Glutamatergic neuron (in vitro differentiated cells): ENCODE data around the gene SPPL3. TPM values are rescaled to one million over a fixed set of nuclear protein-coding genes. Genes with fewer than 3 reads are reported as not detected.

ENCODE experiments used
- DNase-seq: peaks from one replicate; pipeline ENCODE4 v3.0.0; 2022
- H3K27ac Mint-ChIP-seq: one replicate; pipeline ENCODE4 v1.8.0; 2020; ENCODE audit warnings: mild to moderate bottlenecking, mixed read lengths, inconsistent platforms; ENCODE audit not compliant: unreplicated experiment
- H3K27me3 Mint-ChIP-seq: one replicate; pipeline ENCODE4 v1.8.0; 2020; ENCODE audit warnings: mild to moderate bottlenecking, moderate library complexity, mixed read lengths, inconsistent platforms; ENCODE audit not compliant: unreplicated experiment
- H3K36me3 Mint-ChIP-seq: one replicate; pipeline ENCODE4 v1.8.0; 2020; ENCODE audit warnings: mild to moderate bottlenecking, mixed read lengths, inconsistent platforms; ENCODE audit not compliant: unreplicated experiment
- H3K4me1 Mint-ChIP-seq: one replicate; pipeline ENCODE4 v1.8.0; 2020; ENCODE audit warnings: mild to moderate bottlenecking, low read depth, mixed read lengths, inconsistent platforms; ENCODE audit not compliant: unreplicated experiment
- H3K4me3 Mint-ChIP-seq: one replicate; pipeline ENCODE4 v1.8.0; 2020; ENCODE audit warnings: mild to moderate bottlenecking, mixed read lengths, inconsistent platforms; ENCODE audit not compliant: unreplicated experiment
- H3K9me3 Mint-ChIP-seq: one replicate; pipeline ENCODE4 v1.8.0; 2020; ENCODE audit warnings: mild to moderate bottlenecking, moderate library complexity, mixed read lengths, inconsistent platforms; ENCODE audit not compliant: unreplicated experiment
- total RNA-seq: library from RNA; stranded (reverse); fragmentation: NEBNext Ultra II Directional; extraction: Animal tissue kit (Norgen Biotek cat#: 25700); gene quantifications from one replicate; pipeline ENCODE4 v1.2.1, GENCODE V29; 2021; ENCODE audit not compliant: unreplicated experiment
- TF ChIP-seq, protein P1 (sequence below): fragments of 200-600 bp; sonication (generic); IDR thresholded peaks from one replicate; pipeline ENCODE4 v1.5.0; 2021; ENCODE audit not compliant: partially characterized antibody, unreplicated experiment

SPPL3 gene
- total RNA-seq, 1 donor from 2014 or later: 53.4 TPM

DNA sequence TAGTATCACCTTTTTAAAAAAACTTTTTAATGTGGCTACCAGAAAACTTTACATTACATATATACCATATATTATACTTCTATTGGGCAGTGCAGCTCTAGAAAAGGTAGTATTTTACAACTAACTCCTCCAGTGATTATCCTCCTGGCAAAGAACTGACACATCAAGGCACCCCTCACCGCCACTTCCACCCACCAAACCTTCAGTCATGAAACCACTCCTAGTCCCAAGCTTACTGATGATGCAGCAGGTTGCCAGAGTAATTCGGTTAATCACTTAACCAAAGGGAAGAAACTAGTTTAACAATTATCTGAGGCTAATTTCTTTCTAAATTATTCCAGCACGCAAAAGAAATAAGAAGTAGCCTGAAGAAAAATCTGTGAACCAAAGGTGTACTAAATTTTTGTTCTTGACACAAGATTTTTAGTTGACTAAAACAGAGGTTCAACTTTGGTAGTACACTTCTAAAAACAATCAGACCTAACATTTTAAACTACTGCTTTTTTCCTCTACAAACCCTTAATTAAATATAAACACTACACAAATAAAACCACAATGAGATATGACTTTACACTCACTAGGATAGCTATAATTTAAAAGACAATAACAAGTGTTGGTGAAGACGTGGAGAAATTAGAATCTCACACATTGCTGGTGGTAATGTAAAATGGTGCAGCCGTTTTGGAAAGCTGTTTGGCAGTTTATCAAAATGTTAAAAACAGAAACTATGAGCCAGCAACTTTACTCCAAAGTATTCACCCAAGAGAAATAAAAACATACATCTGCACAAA lies 16.7 kb downstream of the SPPL3 start:
- Mint-ChIP-seq H3K4me3 (no peak overlapping the region), H3K9me3 (no peaks in the 10 kb centered on the region), H3K4me1 (no peaks in the 10 kb centered on the region), H3K27me3 (no peaks in the 10 kb centered on the region), H3K27ac (no peak overlapping the region), H3K36me3 (no peaks in the 10 kb centered on the region)
- DNase-seq: no peak
- TF ChIP-seq, protein P1, sequence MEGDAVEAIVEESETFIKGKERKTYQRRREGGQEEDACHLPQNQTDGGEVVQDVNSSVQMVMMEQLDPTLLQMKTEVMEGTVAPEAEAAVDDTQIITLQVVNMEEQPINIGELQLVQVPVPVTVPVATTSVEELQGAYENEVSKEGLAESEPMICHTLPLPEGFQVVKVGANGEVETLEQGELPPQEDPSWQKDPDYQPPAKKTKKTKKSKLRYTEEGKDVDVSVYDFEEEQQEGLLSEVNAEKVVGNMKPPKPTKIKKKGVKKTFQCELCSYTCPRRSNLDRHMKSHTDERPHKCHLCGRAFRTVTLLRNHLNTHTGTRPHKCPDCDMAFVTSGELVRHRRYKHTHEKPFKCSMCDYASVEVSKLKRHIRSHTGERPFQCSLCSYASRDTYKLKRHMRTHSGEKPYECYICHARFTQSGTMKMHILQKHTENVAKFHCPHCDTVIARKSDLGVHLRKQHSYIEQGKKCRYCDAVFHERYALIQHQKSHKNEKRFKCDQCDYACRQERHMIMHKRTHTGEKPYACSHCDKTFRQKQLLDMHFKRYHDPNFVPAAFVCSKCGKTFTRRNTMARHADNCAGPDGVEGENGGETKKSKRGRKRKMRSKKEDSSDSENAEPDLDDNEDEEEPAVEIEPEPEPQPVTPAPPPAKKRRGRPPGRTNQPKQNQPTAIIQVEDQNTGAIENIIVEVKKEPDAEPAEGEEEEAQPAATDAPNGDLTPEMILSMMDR: no peak

DNA sequence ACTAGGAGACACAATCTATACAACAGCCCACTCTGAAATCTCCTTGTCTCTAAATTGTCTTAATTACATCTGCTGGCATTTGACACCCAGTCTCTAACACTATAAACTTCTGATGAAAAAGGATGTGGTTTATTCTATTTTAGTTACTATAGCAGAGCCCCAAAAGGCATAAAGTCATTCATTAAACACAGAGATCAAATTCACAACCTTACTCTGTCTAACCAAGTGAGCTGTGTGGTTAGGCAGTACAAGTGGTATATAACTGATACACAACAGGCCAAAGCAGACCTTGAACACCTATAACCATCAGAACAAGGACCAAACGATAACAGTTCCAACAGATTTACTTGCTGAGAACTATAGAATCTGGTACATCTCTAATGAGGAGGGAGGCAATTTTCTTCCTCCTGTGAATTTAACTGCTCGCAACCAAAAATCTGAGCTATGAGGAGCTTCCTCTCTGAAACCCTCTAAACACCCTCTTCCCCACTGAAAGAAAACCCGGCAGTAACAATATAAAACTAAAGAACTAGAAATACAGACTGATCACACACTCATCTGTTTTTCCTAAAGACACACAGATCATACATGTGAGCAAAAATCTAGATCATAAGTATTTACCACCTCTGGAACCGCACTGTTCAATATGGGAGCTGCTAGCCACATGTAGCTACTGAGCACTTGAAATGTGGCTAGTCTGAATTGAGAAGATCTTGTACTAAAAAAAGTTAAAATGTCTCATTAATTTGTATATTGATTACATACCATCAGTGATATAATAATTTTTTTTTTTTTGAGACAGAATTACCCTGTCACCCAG lies 17.7 kb downstream of the SPPL3 start:
- H3K27ac Mint-ChIP-seq: no peak overlapping the region
- H3K9me3 Mint-ChIP-seq: no peaks in the 10 kb centered on the region
- DNase-seq: no peak
- no peaks in the 10 kb centered on the region for H3K27me3 Mint-ChIP-seq
- TF ChIP-seq, protein P1: no peak
- H3K36me3 Mint-ChIP-seq: no peaks in the 10 kb centered on the region
- no peaks in the 10 kb centered on the region for H3K4me1 Mint-ChIP-seq
- H3K4me3 Mint-ChIP-seq: no peak overlapping the region

DNA sequence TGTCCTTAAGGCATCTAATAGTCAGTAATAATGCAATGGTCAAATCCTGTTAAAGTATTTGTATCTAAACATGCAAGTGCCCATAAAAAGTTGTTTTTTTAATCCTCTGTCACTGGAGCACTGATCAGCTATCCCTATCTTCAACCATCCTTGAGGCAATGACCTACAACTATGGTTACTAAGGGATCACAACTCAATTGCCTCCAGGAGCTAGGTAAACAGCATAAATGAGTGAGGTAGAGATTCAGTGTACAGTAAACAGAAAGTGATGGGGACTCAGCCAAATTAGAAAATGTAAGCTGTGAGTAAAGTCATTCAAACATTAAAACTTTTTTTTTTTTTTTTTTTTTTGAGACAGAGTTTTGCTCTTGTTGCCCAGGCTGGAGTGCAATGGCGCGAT lies 18.6 kb downstream of the SPPL3 start:
- no peak overlapping the region for H3K4me3 Mint-ChIP-seq
- no peak overlapping the region for H3K27ac Mint-ChIP-seq

DNA sequence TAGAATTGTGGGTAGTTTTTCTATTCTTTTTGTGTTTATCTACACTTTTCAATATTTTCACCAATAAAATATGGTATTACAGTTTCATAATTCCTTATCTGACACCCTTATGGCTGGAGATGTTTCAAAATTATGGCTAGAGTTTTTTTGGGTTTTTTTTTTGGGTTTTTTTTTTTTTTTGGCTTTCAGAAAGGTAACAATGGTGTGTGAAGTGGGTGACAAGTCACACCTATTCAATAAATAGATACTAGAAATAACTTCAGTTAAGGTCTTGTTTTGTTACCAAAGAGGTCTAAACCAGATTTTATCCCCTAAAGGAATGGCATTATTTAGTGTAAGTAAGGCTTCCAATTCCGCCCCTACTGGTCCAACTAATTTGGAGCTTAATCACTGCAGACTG lies 19.5 kb downstream of the SPPL3 start:
- Mint-ChIP-seq H3K27me3 (no peaks in the 10 kb centered on the region), H3K36me3 (no peaks in the 10 kb centered on the region), H3K4me1 (no peaks in the 10 kb centered on the region), H3K27ac (no peak overlapping the region), H3K9me3 (no peaks in the 10 kb centered on the region), H3K4me3 (no peak overlapping the region)
- TF ChIP-seq, protein P1: no peak
- no peak for DNase-seq

More for the DNA sequence above, 18.6 kb downstream of the SPPL3 start:
- DNase-seq: no peak
- Mint-ChIP-seq H3K4me1 (no peaks in the 10 kb centered on the region), H3K36me3 (no peaks in the 10 kb centered on the region), H3K27me3 (no peaks in the 10 kb centered on the region), H3K9me3 (no peaks in the 10 kb centered on the region)
- TF ChIP-seq, protein P1: no peak

DNA sequence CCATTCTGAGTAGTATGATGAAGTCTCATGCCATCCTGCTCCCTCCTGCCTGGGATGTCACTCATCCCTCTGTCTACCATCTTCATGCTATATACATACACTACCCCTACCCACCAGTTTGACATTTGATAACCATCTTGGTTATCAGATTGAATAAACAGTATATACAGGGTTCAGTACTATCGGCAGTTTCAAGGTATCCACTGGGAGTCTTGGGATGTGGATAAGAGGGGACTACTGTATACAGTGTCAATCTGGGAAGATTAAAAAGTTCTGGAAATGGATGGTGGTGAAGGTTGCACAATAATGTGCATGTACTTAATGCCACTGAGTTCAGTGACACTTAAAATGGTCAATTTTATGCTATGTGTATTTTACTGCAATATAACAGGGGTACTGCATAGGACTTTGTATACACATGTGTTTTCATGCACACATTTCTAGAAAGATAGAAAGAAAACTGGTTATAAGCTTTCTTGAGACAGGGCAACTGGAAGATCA lies 22.1 kb downstream of the SPPL3 start:
- TF ChIP-seq, protein P1: no peak
- H3K36me3 Mint-ChIP-seq: no peaks in the 10 kb centered on the region
- DNase-seq: no peak
- H3K9me3 Mint-ChIP-seq: peaks cover 1% of the 10 kb centered on the region
- H3K27ac Mint-ChIP-seq: no peak overlapping the region
- H3K4me1 Mint-ChIP-seq: no peaks in the 10 kb centered on the region
- no peak overlapping the region for H3K4me3 Mint-ChIP-seq
- H3K27me3 Mint-ChIP-seq: no peaks in the 10 kb centered on the region
